ENCODE measurements around the gene ANKRD12.

Gene ANKRD12

GRCh38 chr18:9296233-9297006 lies 159.8 kb downstream of the ANKRD12 start:
- no peak for FAIRE-seq

GRCh38 chr18:9297007-9297393 lies 160.4 kb downstream of the ANKRD12 start:
- FAIRE-seq = no peak

GRCh38 chr18:9304388-9305070 lies 167.9 kb downstream of the ANKRD12 start:
- FAIRE-seq = no peak

- FAIRE-seq = no peak
These were observed 182.8 kb downstream of the ANKRD12 start for GRCh38 chr18:9319333-9319732.

GRCh38 chr18:9321017-9321452 lies 184.5 kb downstream of the ANKRD12 start:
- FAIRE-seq = no peak

GRCh38 chr18:9321736-9322135 lies 185.2 kb downstream of the ANKRD12 start:
- FAIRE-seq = no peak

- no peak for FAIRE-seq
These were observed 186.2 kb downstream of the ANKRD12 start for GRCh38 chr18:9322744-9323143.

- FAIRE-seq = no peak
These were observed 187.3 kb downstream of the ANKRD12 start for GRCh38 chr18:9323750-9324445.

- no peak for FAIRE-seq
These were observed 189.1 kb downstream of the ANKRD12 start for GRCh38 chr18:9325716-9326115.

GRCh38 chr18:9328776-9329175 lies 192.2 kb downstream of the ANKRD12 start:
- no peak for FAIRE-seq

GRCh38 chr18:9329471-9329870 lies 192.9 kb downstream of the ANKRD12 start:
- no peak for FAIRE-seq

GRCh38 chr18:9330419-9330818 lies 193.8 kb downstream of the ANKRD12 start:
- no peak for FAIRE-seq

- no peak for FAIRE-seq
These were observed 197.1 kb downstream of the ANKRD12 start for GRCh38 chr18:9333441-9334328.

- FAIRE-seq = no peak
These were observed 197.9 kb downstream of the ANKRD12 start, which contains the start of gene TWSG1 for GRCh38 chr18:9334329-9334972. Gene TWSG1, plus strand, starts transcription at chr18:9334773. Its CDS starts 2,457 bp downstream, at chr18:9337230.

- no peak for FAIRE-seq
These were observed 198.6 kb downstream of the ANKRD12 start for GRCh38 chr18:9334973-9335696.

All from A204.1 (cell line).